ENCODE results near the gene TIA1. TPM values are rescaled to one million over a fixed set of nuclear protein-coding genes. Genes with fewer than 3 reads are reported as not detected.

TIA1 gene
- total RNA-seq, 4 donors from 2014 or later: 45.1 to 134 (median 78.0) TPM

GRCh38 chr2:70202236-70202806 lies 46.1 kb downstream of the TIA1 start:
- Histone ChIP-seq H3K9me3 (no peaks in the 10 kb centered on the region), H3K27me3 (no peaks in the 10 kb centered on the region), H3K27ac (no peak overlapping the region), H3K4me3 (no peak overlapping the region), H3K4me1 (no peaks in the 10 kb centered on the region), H3K36me3 (no peaks in the 10 kb centered on the region)
- TF ChIP-seq, protein P1, sequence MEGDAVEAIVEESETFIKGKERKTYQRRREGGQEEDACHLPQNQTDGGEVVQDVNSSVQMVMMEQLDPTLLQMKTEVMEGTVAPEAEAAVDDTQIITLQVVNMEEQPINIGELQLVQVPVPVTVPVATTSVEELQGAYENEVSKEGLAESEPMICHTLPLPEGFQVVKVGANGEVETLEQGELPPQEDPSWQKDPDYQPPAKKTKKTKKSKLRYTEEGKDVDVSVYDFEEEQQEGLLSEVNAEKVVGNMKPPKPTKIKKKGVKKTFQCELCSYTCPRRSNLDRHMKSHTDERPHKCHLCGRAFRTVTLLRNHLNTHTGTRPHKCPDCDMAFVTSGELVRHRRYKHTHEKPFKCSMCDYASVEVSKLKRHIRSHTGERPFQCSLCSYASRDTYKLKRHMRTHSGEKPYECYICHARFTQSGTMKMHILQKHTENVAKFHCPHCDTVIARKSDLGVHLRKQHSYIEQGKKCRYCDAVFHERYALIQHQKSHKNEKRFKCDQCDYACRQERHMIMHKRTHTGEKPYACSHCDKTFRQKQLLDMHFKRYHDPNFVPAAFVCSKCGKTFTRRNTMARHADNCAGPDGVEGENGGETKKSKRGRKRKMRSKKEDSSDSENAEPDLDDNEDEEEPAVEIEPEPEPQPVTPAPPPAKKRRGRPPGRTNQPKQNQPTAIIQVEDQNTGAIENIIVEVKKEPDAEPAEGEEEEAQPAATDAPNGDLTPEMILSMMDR (IDR thresholded peaks at IDR 0.05): no peak
- no peak for TF ChIP-seq POLR2AphosphoS5 (IDR thresholded peaks at IDR 0.05)
- no peak for TF ChIP-seq POLR2A (IDR thresholded peaks at IDR 0.05)
- TF ChIP-seq EP300 (IDR thresholded peaks at IDR 0.05): no peak
- no peak for ATAC-seq
- 83 to 86% methylated on average over 1 to 6 of the region's 9 CpGs for WGBS, 2 donors (ENCODE audit: low coverage in 1 of 2)

- no peak overlapping the region for H3K27ac ChIP-seq
- no peaks in the 10 kb centered on the region for H3K9me3 ChIP-seq
- no peaks in the 10 kb centered on the region for H3K27me3 ChIP-seq
- TF ChIP-seq POLR2A (IDR thresholded peaks at IDR 0.05) (no peak), POLR2AphosphoS5 (IDR thresholded peaks at IDR 0.05) (no peak), EP300 (IDR thresholded peaks at IDR 0.05) (no peak)
- TF ChIP-seq, protein P1 (IDR thresholded peaks at IDR 0.05): no peak
- WGBS, 2 donors (ENCODE audit: low coverage in 1 of 2): 92% methylated on average over 2 to 3 of the region's 6 CpGs
- no peak for ATAC-seq
- no peak overlapping the region for H3K4me3 ChIP-seq
- no peaks in the 10 kb centered on the region for H3K36me3 ChIP-seq
- no peaks in the 10 kb centered on the region for H3K4me1 ChIP-seq
These were observed 46.6 kb downstream of the TIA1 start for GRCh38 chr2:70201831-70202230.

GRCh38 chr2:70201225-70201768 lies 47.1 kb downstream of the TIA1 start:
- Histone ChIP-seq H3K27ac (no peak overlapping the region), H3K36me3 (no peaks in the 10 kb centered on the region), H3K9me3 (no peaks in the 10 kb centered on the region), H3K4me3 (no peak overlapping the region), H3K4me1 (no peaks in the 10 kb centered on the region), H3K27me3 (no peaks in the 10 kb centered on the region)
- no peak for ATAC-seq
- 86 to 94% methylated on average over 3 of the region's 3 CpGs for WGBS, 2 donors (ENCODE audit: low coverage in 1 of 2)
- no peak for TF ChIP-seq POLR2AphosphoS5 (IDR thresholded peaks at IDR 0.05)
- TF ChIP-seq EP300 (IDR thresholded peaks at IDR 0.05): no peak
- TF ChIP-seq, protein P1 (IDR thresholded peaks at IDR 0.05): no peak

DNA sequence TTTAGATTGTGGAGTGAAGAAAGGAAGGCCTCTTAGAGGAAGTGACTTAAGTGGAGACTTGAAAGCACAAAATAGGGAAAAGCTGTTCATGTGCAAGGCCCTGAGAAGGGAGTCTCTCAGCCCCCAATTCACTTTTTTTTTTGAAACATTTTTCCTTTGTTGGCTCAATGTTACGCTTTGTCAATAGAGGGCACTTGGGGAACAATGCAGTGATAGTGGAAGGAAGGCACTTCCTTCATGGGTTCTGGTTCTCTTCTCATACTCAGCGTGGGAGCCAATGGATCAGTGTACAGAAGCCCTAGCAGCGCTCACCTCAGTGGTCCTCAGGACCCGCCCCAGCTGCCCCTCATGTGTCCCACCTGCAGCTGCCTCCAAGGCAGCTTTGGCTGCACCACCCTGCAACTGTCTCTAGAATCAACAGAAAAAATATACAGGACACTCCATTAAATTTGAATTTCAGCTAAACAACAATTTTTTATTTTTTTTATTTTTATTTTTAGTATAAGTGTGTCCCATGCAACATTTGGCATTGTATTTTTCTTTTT lies 49.0 kb downstream of the TIA1 start:
- ATAC-seq: no peak
- 72 to 75% methylated on average over 4 of the region's 4 CpGs for WGBS, 2 donors (ENCODE audit: low coverage in 1 of 2)
- no peaks in the 10 kb centered on the region for H3K4me1 ChIP-seq

GRCh38 chr2:70192516-70192915 lies 55.9 kb downstream of the TIA1 start:
- no peak overlapping the region for H3K27ac ChIP-seq
- H3K27me3 ChIP-seq: no peaks in the 10 kb centered on the region
- no peaks in the 10 kb centered on the region for H3K36me3 ChIP-seq
- no peak for ATAC-seq
- no peak for TF ChIP-seq EP300 (IDR thresholded peaks at IDR 0.05)
- no peak for TF ChIP-seq POLR2A (IDR thresholded peaks at IDR 0.05)
- TF ChIP-seq, protein P1 (IDR thresholded peaks at IDR 0.05): no peak
- no peak for TF ChIP-seq POLR2AphosphoS5 (IDR thresholded peaks at IDR 0.05)
- H3K9me3 ChIP-seq: no peaks in the 10 kb centered on the region
- no peak overlapping the region for H3K4me3 ChIP-seq
- WGBS, 2 donors (ENCODE audit: low coverage in 1 of 2): 55 to 62% methylated on average over 2 of the region's 5 CpGs
- H3K4me1 ChIP-seq: peaks cover 0 to 11% (median 0%) of the 10 kb centered on the region in 3 donors

More for the DNA sequence above, 49.0 kb downstream of the TIA1 start:
- no peak for TF ChIP-seq POLR2AphosphoS5 (IDR thresholded peaks at IDR 0.05)
- no peaks in the 10 kb centered on the region for H3K9me3 ChIP-seq
- no peak overlapping the region for H3K4me3 ChIP-seq
- H3K36me3 ChIP-seq: no peaks in the 10 kb centered on the region
- H3K27me3 ChIP-seq: no peaks in the 10 kb centered on the region
- H3K27ac ChIP-seq: no peak overlapping the region
